Kidney capillary endothelial cell (primary cell): ENCODE results near the gene MAPK8IP1.
A peak's percentile ranks its signal among the peaks of the same experiment; 100 is the strongest.

Source experiments
- DNase-seq: peaks from one replicate; pipeline ENCODE4 v3.0.0-alpha.2; 2018; ENCODE audit warnings: low spot score

MAPK8IP1 gene

GRCh38 chr11:45909594-45910475, 24.4 kb downstream of the MAPK8IP1 start:
- no peak for DNase-seq

- no peak for DNase-seq
Measured at GRCh38 chr11:45910623-45911022, 25.2 kb downstream of the MAPK8IP1 start.

- no peak for DNase-seq
Measured at GRCh38 chr11:45913514-45913913, 28.1 kb downstream of the MAPK8IP1 start.

GRCh38 chr11:45913942-45914635, 28.6 kb downstream of the MAPK8IP1 start:
- no peak for DNase-seq

- DNase-seq = no peak
Measured at GRCh38 chr11:45915446-45915845, 30.0 kb downstream of the MAPK8IP1 start.

- DNase-seq = no peak
Measured at GRCh38 chr11:45917286-45917622, 31.8 kb downstream of the MAPK8IP1 start.

GRCh38 chr11:45917623-45918330, 32.3 kb downstream of the MAPK8IP1 start, which contains the start of gene PEX16:
Gene PEX16 (minus strand): TSS chr11:45917877. CDS start chr11:45917811, 66 bp downstream.
- DNase-seq = peak; percentile 99

GRCh38 chr11:45918331-45918941, 33.0 kb downstream of the MAPK8IP1 start:
- DNase-seq = peak; percentile 52

- no peak for DNase-seq
Measured at GRCh38 chr11:45918962-45919675, 33.7 kb downstream of the MAPK8IP1 start.

GRCh38 chr11:45919806-45920530, 34.5 kb downstream of the MAPK8IP1 start:
- DNase-seq = no peak

- no peak for DNase-seq
Measured at GRCh38 chr11:45920531-45921477, 35.4 kb downstream of the MAPK8IP1 start.

- DNase-seq = no peak
Measured at GRCh38 chr11:45921561-45922424, 36.3 kb downstream of the MAPK8IP1 start.

- DNase-seq = no peak
Measured at GRCh38 chr11:45922425-45923082, 37.1 kb downstream of the MAPK8IP1 start, which contains the start of gene LARGE2. Gene LARGE2 (plus strand): TSS chr11:45922656. CDS start chr11:45922883, 227 bp downstream.

GRCh38 chr11:45924036-45924915, 38.8 kb downstream of the MAPK8IP1 start:
- no peak for DNase-seq

GRCh38 chr11:45924927-45925326, 39.5 kb downstream of the MAPK8IP1 start:
- no peak for DNase-seq

- DNase-seq = no peak
Measured at GRCh38 chr11:45925550-45925949, 40.1 kb downstream of the MAPK8IP1 start.

GRCh38 chr11:45926001-45926401, 40.5 kb downstream of the MAPK8IP1 start:
- no peak for DNase-seq
